ENCODE results near the gene ERCC1. TPM values are rescaled to one million over a fixed set of nuclear protein-coding genes. Genes with fewer than 3 reads are reported as not detected.

The ERCC1 gene
- total RNA-seq, 1 donor from 2014 or later, result 166 TPM

GRCh38 chr19:45391871-45392665 is 31.6 kb downstream of the ERCC1 start:
- ATAC-seq, result no peak
- intact Hi-C loops (cut with DNase I), result no loop called here

GRCh38 chr19:45391346-45391745 is 32.4 kb downstream of the ERCC1 start:
- DNase-seq (ENCODE audit: missing footprints) (no peak), ATAC-seq (no peak)

More at GRCh38 chr19:45391871-45392665, 31.6 kb downstream of the ERCC1 start:
- DNase-seq (ENCODE audit: missing footprints), result no peak

GRCh38 chr19:45385392-45386221 is 38.1 kb downstream of the ERCC1 start:
- ATAC-seq (peak; percentile 42), DNase-seq (ENCODE audit: missing footprints) (peak; percentile 57)
- intact Hi-C loops (cut with DNase I), result no loop called here

More at GRCh38 chr19:45391346-45391745, 32.4 kb downstream of the ERCC1 start:
- intact Hi-C loops (cut with DNase I), result no loop called here

- intact Hi-C loops (cut with DNase I), result no loop called here
- DNase-seq (ENCODE audit: missing footprints) (peak; percentile 28), ATAC-seq (no peak)
Measured at GRCh38 chr19:45382426-45382825, 41.3 kb downstream of the ERCC1 start.

GRCh38 chr19:45380107-45380506 is 43.6 kb downstream of the ERCC1 start:
- intact Hi-C loops (cut with DNase I), result no loop called here
- DNase-seq (ENCODE audit: missing footprints) (no peak), ATAC-seq (no peak)

GRCh38 chr19:45376045-45376724 is 47.5 kb downstream of the ERCC1 start:
- DNase-seq (ENCODE audit: missing footprints) (peak; percentile 51), ATAC-seq (peak; percentile 66)
- intact Hi-C loops (cut with DNase I), result no loop called here

GRCh38 chr19:45370410-45371204 is 53.1 kb downstream of the ERCC1 start, which contains the start of gene ERCC2:
Gene ERCC2 (minus strand): TSS chr19:45370573. CDS start chr19:45370540, 33 bp downstream.
- intact Hi-C loops (cut with DNase I), result no loop called here
- peak; percentile 99 for ATAC-seq
- DNase-seq (ENCODE audit: missing footprints), result peak; percentile 99

- intact Hi-C loops (cut with DNase I), result no loop called here
- no peak for ATAC-seq
Measured at GRCh38 chr19:45368737-45369340, 54.9 kb downstream of the ERCC1 start.

GRCh38 chr19:45368127-45368526 is 55.6 kb downstream of the ERCC1 start:
- DNase-seq (ENCODE audit: missing footprints) (no peak), ATAC-seq (no peak)
- intact Hi-C loops (cut with DNase I), result no loop called here

More at GRCh38 chr19:45368737-45369340, 54.9 kb downstream of the ERCC1 start:
- peak; percentile 11 for DNase-seq (ENCODE audit: missing footprints)

- peak; percentile 62 for DNase-seq (ENCODE audit: missing footprints)
- intact Hi-C loops (cut with DNase I), result no loop called here
Measured at GRCh38 chr19:45364696-45365095, 59.0 kb downstream of the ERCC1 start.

GRCh38 chr19:45363861-45364459 is 59.8 kb downstream of the ERCC1 start:
- DNase-seq (ENCODE audit: missing footprints) (peak; percentile 67), ATAC-seq (no peak)
- intact Hi-C loops (cut with DNase I), result no loop called here

More at GRCh38 chr19:45364696-45365095, 59.0 kb downstream of the ERCC1 start:
- ATAC-seq, result no peak

GRCh38 chr19:45362291-45362690 is 61.4 kb downstream of the ERCC1 start:
- DNase-seq (ENCODE audit: missing footprints) (peak; percentile 13), ATAC-seq (no peak)
- intact Hi-C loops (cut with DNase I), result no loop called here

- ATAC-seq (no peak), DNase-seq (ENCODE audit: missing footprints) (peak; percentile 27)
- intact Hi-C loops (cut with DNase I), result no loop called here
Measured at GRCh38 chr19:45361608-45362007, 62.1 kb downstream of the ERCC1 start.

GRCh38 chr19:45358213-45358792 is 65.4 kb downstream of the ERCC1 start:
- intact Hi-C loops (cut with DNase I), result no loop called here
- ATAC-seq, result no peak
- DNase-seq (ENCODE audit: missing footprints), result peak; percentile 42

GRCh38 chr19:45357445-45357783 is 66.3 kb downstream of the ERCC1 start:
- no peak for DNase-seq (ENCODE audit: missing footprints)
- intact Hi-C loops (cut with DNase I), result no loop called here
- no peak for ATAC-seq
